Smooth muscle cell (in vitro differentiated cells): Measurements from ENCODE around the gene SAMSN1. TPM values are rescaled to one million over a fixed set of nuclear protein-coding genes. Genes with fewer than 3 reads are reported as not detected.

Experiments
- DNase-seq: peaks from one replicate; lab custom pipeline; 2025; ENCODE audit not compliant: unreplicated experiment; lab: John Stamatoyannopoulos, UW
- H2AFZ ChIP-seq: fragments of 200-600 bp; sonication (generic); 2 replicates; pipeline ENCODE4 v1.6.0; 2016; ENCODE audit warnings: antibody characterized with exemption, low read depth, mild to moderate bottlenecking
- H3F3A ChIP-seq: fragments of 200-600 bp; sonication (generic); 2 replicates; pipeline ENCODE4 v1.6.0; 2017; ENCODE audit warnings: antibody characterized with exemption, low read depth
- H3K27ac ChIP-seq: fragments of 200-600 bp; sonication (generic); 2 replicates; pipeline ENCODE4 v1.5.1; 2016; ENCODE audit warnings: low read depth, mild to moderate bottlenecking
- H3K27me3 ChIP-seq: fragments of 200-600 bp; sonication (generic); 2 replicates; pipeline ENCODE4 v1.6.1; 2016; ENCODE audit warnings: low read depth, mild to moderate bottlenecking
- H3K36me3 ChIP-seq: fragments of 200-600 bp; sonication (generic); 2 replicates; pipeline ENCODE4 v1.5.1; 2016; ENCODE audit warnings: low read depth
- H3K4me1 ChIP-seq: fragments of 200-600 bp; sonication (generic); 2 replicates; pipeline ENCODE4 v1.5.1; 2016; ENCODE audit warnings: low read depth
- H3K4me2 ChIP-seq: fragments of 200-600 bp; sonication (generic); 2 replicates; pipeline ENCODE4 v1.6.0; 2016; ENCODE audit warnings: mild to moderate bottlenecking
- H3K4me3 ChIP-seq: fragments of 200-600 bp; sonication (generic); 2 replicates; pipeline ENCODE4 v1.5.1; 2016; ENCODE audit warnings: mild to moderate bottlenecking
- H3K79me2 ChIP-seq: fragments of 200-600 bp; sonication (generic); 2 replicates; pipeline ENCODE4 v1.6.0; 2016; ENCODE audit warnings: low read depth, mild to moderate bottlenecking
- H3K9ac ChIP-seq: fragments of 200-600 bp; sonication (generic); 2 replicates; pipeline ENCODE4 v1.6.0; 2016; ENCODE audit warnings: low read depth
- H3K9me3 ChIP-seq: fragments of 200-600 bp; sonication (generic); replicated peaks from 2 replicates; pipeline ENCODE4 v1.5.1; 2016; ENCODE audit warnings: low read depth
- H4K20me1 ChIP-seq: fragments of 200-600 bp; sonication (generic); 2 replicates; pipeline ENCODE4 v1.6.0; 2016; ENCODE audit warnings: low read depth
- CTCF ChIP-seq: fragments of 200-600 bp; sonication (generic); IDR thresholded peaks from 2 replicates; pipeline ENCODE4 v1.5.1; 2017; ENCODE audit warnings: borderline replicate concordance, mild to moderate bottlenecking, antibody characterized with exemption; ENCODE audit not compliant: insufficient read depth, poor library complexity, severe bottlenecking
- WGBS: methylation state at CpG from one replicate; pipeline ENCODE4 v1.1.7; 2016; ENCODE audit warnings: low lambda C conversion rate; 5-methylcytosine and 5-hydroxymethylcytosine counted together
- polyA plus RNA-seq: library from polyadenylated mRNA; unstranded; fragments of >200 nt; fragmentation: Nextera tagmentation; extraction: Ambion mirVana; gene quantifications from 2 replicates; pipeline ENCODE4 v1.2.1, GENCODE V29; 2016
- total RNA-seq: library from RNA; depleted of rRNA; stranded (reverse); fragments of >200 nt; gene quantifications from 2 replicates; pipeline ENCODE4 v1.2.3, GENCODE V29; 2014

The SAMSN1 gene
- total and polyA plus RNA-seq, 2 experiments from 2014 or later = 0.13 TPM; not detected in 1

GRCh38 chr21:14581902-14582457 is 35.9 kb upstream of the SAMSN1 start:
- no peaks in the 10 kb centered on the region for H3K36me3 ChIP-seq
- H3F3A ChIP-seq = no peaks in the 10 kb centered on the region
- DNase-seq = no peak
- H4K20me1 ChIP-seq = no peaks in the 10 kb centered on the region
- H3K4me2 ChIP-seq = no peak overlapping the region
- H3K79me2 ChIP-seq = no peaks in the 10 kb centered on the region
- no peak overlapping the region for H2AFZ ChIP-seq
- no peak overlapping the region for H3K27ac ChIP-seq
- no peak overlapping the region for H3K4me3 ChIP-seq
- TF ChIP-seq CTCF = no peak
- H3K9ac ChIP-seq = no peak overlapping the region
- H3K9me3 ChIP-seq = no peaks in the 10 kb centered on the region
- H3K4me1 ChIP-seq = no peaks in the 10 kb centered on the region
- no peaks in the 10 kb centered on the region for H3K27me3 ChIP-seq
- WGBS = 40% methylated on average over 6 of the region's 6 CpGs

GRCh38 chr21:14573244-14573643 is 27.1 kb upstream of the SAMSN1 start:
- Histone ChIP-seq H3K9me3 (no peaks in the 10 kb centered on the region), H3K36me3 (no peaks in the 10 kb centered on the region), H3K27me3 (no peaks in the 10 kb centered on the region), H3K9ac (no peak overlapping the region), H3K4me3 (no peak overlapping the region), H3K4me2 (no peak overlapping the region), H4K20me1 (no peaks in the 10 kb centered on the region), H2AFZ (no peak overlapping the region), H3K79me2 (no peaks in the 10 kb centered on the region), H3F3A (no peaks in the 10 kb centered on the region), H3K27ac (no peak overlapping the region), H3K4me1 (no peaks in the 10 kb centered on the region)
- TF ChIP-seq CTCF = no peak
- 83% methylated on average over 1 of the region's 1 CpG for WGBS
- DNase-seq = no peak

GRCh38 chr21:14572204-14572780 is 26.2 kb upstream of the SAMSN1 start:
- H4K20me1 ChIP-seq = no peaks in the 10 kb centered on the region
- H3K27me3 ChIP-seq = no peaks in the 10 kb centered on the region
- no peaks in the 10 kb centered on the region for H3K36me3 ChIP-seq
- no peak overlapping the region for H3K9ac ChIP-seq
- WGBS = 14% methylated on average over 2 of the region's 2 CpGs
- H3K27ac ChIP-seq = no peak overlapping the region
- H3K4me2 ChIP-seq = no peak overlapping the region
- no peaks in the 10 kb centered on the region for H3K9me3 ChIP-seq
- H3K79me2 ChIP-seq = no peaks in the 10 kb centered on the region
- H3F3A ChIP-seq = no peaks in the 10 kb centered on the region
- no peak overlapping the region for H3K4me3 ChIP-seq
- H3K4me1 ChIP-seq = no peaks in the 10 kb centered on the region
- DNase-seq = no peak
- no peak overlapping the region for H2AFZ ChIP-seq
- no peak for TF ChIP-seq CTCF

- Histone ChIP-seq H3K4me2 (no peak overlapping the region), H3K27me3 (no peaks in the 10 kb centered on the region), H2AFZ (no peak overlapping the region), H3K9me3 (no peaks in the 10 kb centered on the region), H3K4me1 (no peaks in the 10 kb centered on the region), H3K9ac (no peak overlapping the region), H3K27ac (no peak overlapping the region), H3K79me2 (no peaks in the 10 kb centered on the region), H3F3A (no peaks in the 10 kb centered on the region), H3K36me3 (no peaks in the 10 kb centered on the region), H4K20me1 (no peaks in the 10 kb centered on the region), H3K4me3 (no peak overlapping the region)
- DNase-seq = no peak
- 92% methylated on average over 6 of the region's 6 CpGs for WGBS
- TF ChIP-seq CTCF = no peak
Measured at GRCh38 chr21:14569868-14570267, 23.8 kb upstream of the SAMSN1 start.
